ENCODE results near the gene RER1.

RER1 gene

GRCh38 chr1:2419416-2419815 is 27.8 kb downstream of the RER1 start:
- TF ChIP-seq GATA1 (IDR thresholded peaks at IDR 0.05; ENCODE audit: low read depth, low read length) = no peak
- no peak for TF ChIP-seq POLR2A (IDR thresholded peaks at IDR 0.05; ENCODE audit: low read length)

GRCh38 chr1:2422523-2422922 is 30.9 kb downstream of the RER1 start:
- TF ChIP-seq POLR2A (IDR thresholded peaks at IDR 0.05; ENCODE audit: low read length) (no peak), GATA1 (IDR thresholded peaks at IDR 0.05; ENCODE audit: low read depth, low read length) (no peak)
- no peak for DNase-seq

More at GRCh38 chr1:2419416-2419815, 27.8 kb downstream of the RER1 start:
- no peak for DNase-seq

- DNase-seq = no peak
- no peak for TF ChIP-seq POLR2A (IDR thresholded peaks at IDR 0.05; ENCODE audit: low read length)
- TF ChIP-seq GATA1 (IDR thresholded peaks at IDR 0.05; ENCODE audit: low read depth, low read length) = no peak
Measured at GRCh38 chr1:2425892-2426291, 34.3 kb downstream of the RER1 start.

- TF ChIP-seq GATA1 (IDR thresholded peaks at IDR 0.05; ENCODE audit: low read depth, low read length) (no peak), POLR2A (IDR thresholded peaks at IDR 0.05; ENCODE audit: low read length) (no peak)
- no peak for DNase-seq
Measured at GRCh38 chr1:2426540-2426939, 34.9 kb downstream of the RER1 start.

GRCh38 chr1:2427051-2427450 is 35.4 kb downstream of the RER1 start:
- no peak for TF ChIP-seq POLR2A (IDR thresholded peaks at IDR 0.05; ENCODE audit: low read length)
- no peak for TF ChIP-seq GATA1 (IDR thresholded peaks at IDR 0.05; ENCODE audit: low read depth, low read length)
- no peak for DNase-seq

GRCh38 chr1:2427976-2428375 is 36.3 kb downstream of the RER1 start:
- TF ChIP-seq GATA1 (IDR thresholded peaks at IDR 0.05; ENCODE audit: low read depth, low read length) (no peak), POLR2A (IDR thresholded peaks at IDR 0.05; ENCODE audit: low read length) (no peak)
- no peak for DNase-seq

- no peak for TF ChIP-seq GATA1 (IDR thresholded peaks at IDR 0.05; ENCODE audit: low read depth, low read length)
- TF ChIP-seq POLR2A (IDR thresholded peaks at IDR 0.05; ENCODE audit: low read length) = no peak
- no peak for DNase-seq
Measured at GRCh38 chr1:2428490-2428889, 36.8 kb downstream of the RER1 start.

GRCh38 chr1:2429780-2430591 is 38.3 kb downstream of the RER1 start:
- no peak for TF ChIP-seq POLR2A (IDR thresholded peaks at IDR 0.05; ENCODE audit: low read length)
- no peak for TF ChIP-seq GATA1 (IDR thresholded peaks at IDR 0.05; ENCODE audit: low read depth, low read length)
- peak in 1 of 2 experiments; percentile 21 for DNase-seq

- no peak for TF ChIP-seq GATA1 (IDR thresholded peaks at IDR 0.05; ENCODE audit: low read depth, low read length)
- no peak for TF ChIP-seq POLR2A (IDR thresholded peaks at IDR 0.05; ENCODE audit: low read length)
- DNase-seq = no peak
Measured at GRCh38 chr1:2430592-2430973, 38.9 kb downstream of the RER1 start.

GRCh38 chr1:2431103-2431502 is 39.5 kb downstream of the RER1 start:
- DNase-seq = no peak
- TF ChIP-seq POLR2A (IDR thresholded peaks at IDR 0.05; ENCODE audit: low read length) (no peak), GATA1 (IDR thresholded peaks at IDR 0.05; ENCODE audit: low read depth, low read length) (no peak)

- TF ChIP-seq POLR2A (IDR thresholded peaks at IDR 0.05; ENCODE audit: low read length) (no peak), GATA1 (IDR thresholded peaks at IDR 0.05; ENCODE audit: low read depth, low read length) (no peak)
- DNase-seq = no peak
Measured at GRCh38 chr1:2431518-2431917, 39.9 kb downstream of the RER1 start.

GRCh38 chr1:2432441-2432844 is 40.8 kb downstream of the RER1 start:
- TF ChIP-seq POLR2A (IDR thresholded peaks at IDR 0.05; ENCODE audit: low read length) (no peak), GATA1 (IDR thresholded peaks at IDR 0.05; ENCODE audit: low read depth, low read length) (no peak)
- no peak for DNase-seq

GRCh38 chr1:2433196-2433595 is 41.6 kb downstream of the RER1 start:
- no peak for TF ChIP-seq POLR2A (IDR thresholded peaks at IDR 0.05; ENCODE audit: low read length)
- TF ChIP-seq GATA1 (IDR thresholded peaks at IDR 0.05; ENCODE audit: low read depth, low read length) = no peak
- no peak for DNase-seq

- no peak for DNase-seq
Measured at GRCh38 chr1:2433936-2434655, 42.5 kb downstream of the RER1 start.

GRCh38 chr1:2435091-2435490 is 43.5 kb downstream of the RER1 start:
- DNase-seq = no peak
- TF ChIP-seq POLR2A (IDR thresholded peaks at IDR 0.05; ENCODE audit: low read length) (no peak), GATA1 (IDR thresholded peaks at IDR 0.05; ENCODE audit: low read depth, low read length) (no peak)

More at GRCh38 chr1:2433936-2434655, 42.5 kb downstream of the RER1 start:
- TF ChIP-seq GATA1 (IDR thresholded peaks at IDR 0.05; ENCODE audit: low read depth, low read length) (no peak), POLR2A (IDR thresholded peaks at IDR 0.05; ENCODE audit: low read length) (no peak)

Data from erythroblast (primary cell).